ENCODE results near the gene KRT79. TPM values are rescaled to one million over a fixed set of nuclear protein-coding genes. Genes with fewer than 3 reads are reported as not detected.

The KRT79 gene
- total and polyA plus RNA-seq, 4 donors, result 0.02 to 1.5 (median 0.12) TPM; not detected in 1

DNA sequence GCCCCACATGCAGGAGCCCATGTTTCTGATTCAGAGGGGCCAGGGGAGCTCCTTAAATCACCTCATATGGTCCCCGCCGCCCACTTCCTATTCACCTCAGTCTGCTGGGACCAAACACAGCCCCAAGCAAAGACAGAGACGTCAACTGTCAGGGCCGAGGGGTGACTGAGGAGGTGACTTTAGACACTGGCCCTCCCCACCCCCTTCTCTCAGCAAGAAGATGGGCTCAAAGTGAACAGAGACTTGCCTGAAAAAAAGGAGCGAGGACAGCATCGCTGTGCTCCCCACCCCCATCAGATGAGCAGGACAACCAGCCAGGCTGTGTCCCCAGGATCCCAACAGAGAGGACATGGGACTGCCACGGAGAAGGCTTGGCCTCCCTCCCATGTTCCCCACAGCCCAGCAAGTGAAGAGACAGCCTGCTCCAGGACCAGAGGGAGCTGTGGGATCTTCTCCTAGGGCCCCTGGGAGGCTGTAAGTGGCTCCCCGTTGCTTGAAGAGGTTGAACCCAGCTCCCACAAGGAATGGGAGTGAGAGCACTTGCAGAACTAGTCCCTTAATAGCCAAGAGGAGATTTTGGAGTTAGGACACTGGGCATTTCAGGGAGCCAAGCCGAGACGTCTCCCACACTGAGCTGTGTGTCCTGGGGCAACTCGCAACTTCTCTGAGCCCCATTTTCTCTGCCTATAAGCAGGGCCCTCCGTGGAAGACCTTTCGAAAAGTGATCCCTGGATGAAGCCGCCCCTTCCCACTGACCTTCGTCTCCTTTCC, 1.3 kb upstream of the KRT79 start:
- Histone ChIP-seq H3K27me3 (ENCODE audit: control insufficient read depth in 3 of 3, insufficient read depth in 3 of 3, low read length in 2 of 3) (peaks cover 0 to 16% (median 0%) of the 10 kb centered on the region in 3 donors), H3K4me1 (ENCODE audit: control insufficient read depth in 5 of 5, insufficient read depth in 5 of 5, low read length in 5 of 5) (no peaks in the 10 kb centered on the region), H3K36me3 (ENCODE audit: control insufficient read depth in 4 of 4, insufficient read depth in 4 of 4, low read length in 4 of 4) (no peaks in the 10 kb centered on the region), H3K9ac (ENCODE audit: insufficient read depth in 1 of 2, low read length in 2 of 2) (no peak overlapping the region), H3K27ac (ENCODE audit: low read depth in 1 of 2, low read length in 1 of 2) (no peak overlapping the region), H3K9me3 (ENCODE audit: control insufficient read depth in 4 of 4, insufficient read depth in 3 of 4, low read length in 3 of 4) (no peaks in the 10 kb centered on the region), H3K4me3 (no peak overlapping the region)
- DNase-seq (no peak), ATAC-seq (ENCODE audit: insufficient read depth, low FRiP score) (no peak)
- TF ChIP-seq, protein P1, sequence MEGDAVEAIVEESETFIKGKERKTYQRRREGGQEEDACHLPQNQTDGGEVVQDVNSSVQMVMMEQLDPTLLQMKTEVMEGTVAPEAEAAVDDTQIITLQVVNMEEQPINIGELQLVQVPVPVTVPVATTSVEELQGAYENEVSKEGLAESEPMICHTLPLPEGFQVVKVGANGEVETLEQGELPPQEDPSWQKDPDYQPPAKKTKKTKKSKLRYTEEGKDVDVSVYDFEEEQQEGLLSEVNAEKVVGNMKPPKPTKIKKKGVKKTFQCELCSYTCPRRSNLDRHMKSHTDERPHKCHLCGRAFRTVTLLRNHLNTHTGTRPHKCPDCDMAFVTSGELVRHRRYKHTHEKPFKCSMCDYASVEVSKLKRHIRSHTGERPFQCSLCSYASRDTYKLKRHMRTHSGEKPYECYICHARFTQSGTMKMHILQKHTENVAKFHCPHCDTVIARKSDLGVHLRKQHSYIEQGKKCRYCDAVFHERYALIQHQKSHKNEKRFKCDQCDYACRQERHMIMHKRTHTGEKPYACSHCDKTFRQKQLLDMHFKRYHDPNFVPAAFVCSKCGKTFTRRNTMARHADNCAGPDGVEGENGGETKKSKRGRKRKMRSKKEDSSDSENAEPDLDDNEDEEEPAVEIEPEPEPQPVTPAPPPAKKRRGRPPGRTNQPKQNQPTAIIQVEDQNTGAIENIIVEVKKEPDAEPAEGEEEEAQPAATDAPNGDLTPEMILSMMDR (IDR thresholded peaks at IDR 0.05; ENCODE audit: control extremely low read depth, extremely low read depth), result no peak
- 79 to 84% methylated on average over 13 to 15 of the region's 15 CpGs for WGBS, 2 donors

DNA sequence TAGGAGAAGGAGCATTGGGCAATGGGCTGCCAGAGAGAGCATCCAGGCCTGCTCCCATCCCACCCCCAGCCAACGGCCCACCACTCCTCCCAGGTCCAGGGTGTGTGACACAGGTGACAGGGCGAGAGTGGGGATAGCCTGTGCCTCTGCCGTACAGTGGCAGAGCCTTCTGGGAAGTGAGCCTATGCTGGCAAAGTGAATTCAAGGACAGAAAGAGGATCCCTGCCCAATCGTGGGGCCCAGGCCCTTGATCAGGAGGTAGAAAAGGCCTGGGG, 553 bp upstream of the KRT79 start:
- Histone ChIP-seq H3K4me3 (no peak overlapping the region), H3K36me3 (ENCODE audit: control insufficient read depth in 4 of 4, insufficient read depth in 4 of 4, low read length in 4 of 4) (no peaks in the 10 kb centered on the region), H3K4me1 (ENCODE audit: control insufficient read depth in 5 of 5, insufficient read depth in 5 of 5, low read length in 5 of 5) (no peaks in the 10 kb centered on the region), H3K9me3 (ENCODE audit: control insufficient read depth in 4 of 4, insufficient read depth in 3 of 4, low read length in 3 of 4) (no peaks in the 10 kb centered on the region), H3K27me3 (ENCODE audit: control insufficient read depth in 3 of 3, insufficient read depth in 3 of 3, low read length in 2 of 3) (peaks cover 0 to 22% (median 0%) of the 10 kb centered on the region in 3 donors), H3K27ac (ENCODE audit: low read depth in 1 of 2, low read length in 1 of 2) (no peak overlapping the region), H3K9ac (ENCODE audit: insufficient read depth in 1 of 2, low read length in 2 of 2) (no peak overlapping the region)
- WGBS, 2 donors, result 74 to 81% methylated on average over 4 of the region's 4 CpGs
- ATAC-seq (ENCODE audit: insufficient read depth, low FRiP score) (no peak), DNase-seq (no peak)
- TF ChIP-seq, protein P1 (IDR thresholded peaks at IDR 0.05; ENCODE audit: control extremely low read depth, extremely low read depth), result no peak

DNA sequence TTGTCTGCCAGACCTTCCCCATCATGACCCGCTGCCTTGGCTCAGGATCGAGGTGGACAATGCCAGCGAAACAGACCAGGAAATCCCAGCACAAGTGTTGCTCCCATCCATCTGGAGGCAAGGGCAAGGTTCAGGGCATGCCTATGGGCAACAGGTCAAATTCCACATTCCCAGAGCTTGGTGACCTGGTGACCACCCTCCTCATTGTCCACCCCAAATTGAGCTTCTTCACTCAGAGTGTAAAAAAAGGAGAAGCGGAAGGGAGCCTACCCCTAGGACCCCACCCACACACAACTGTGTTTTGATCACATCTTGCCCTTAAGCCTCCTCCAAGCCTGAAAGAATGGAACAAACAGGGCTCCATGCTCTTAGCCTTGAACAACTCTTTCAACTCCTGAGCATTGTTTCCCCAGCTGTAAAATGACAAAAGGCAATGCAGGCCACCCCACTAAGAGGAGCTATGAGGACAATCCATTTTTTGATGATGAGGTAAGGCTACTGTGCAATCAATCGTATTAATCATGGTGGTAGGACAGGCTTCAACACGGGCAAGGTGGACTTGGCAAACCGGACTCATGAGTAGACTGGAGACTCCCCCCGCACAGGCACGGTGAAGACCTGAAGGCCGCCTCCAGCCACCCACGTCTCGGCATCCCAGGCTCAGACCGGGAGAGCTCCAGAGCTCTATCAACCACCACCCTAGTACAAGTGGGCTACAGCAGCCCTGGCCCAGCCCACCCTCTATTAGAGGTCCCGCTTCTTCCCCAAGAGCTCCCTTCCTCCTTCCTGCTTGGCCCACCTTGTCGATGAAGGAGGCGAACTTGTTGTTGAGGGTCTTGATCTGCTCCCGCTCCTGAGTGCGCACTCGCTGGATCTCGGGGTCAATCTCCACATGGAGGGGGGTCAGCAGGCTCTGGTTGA, 866 bp downstream of the KRT79 start:
- peaks cover 0 to 16% (median 0%) of the 10 kb centered on the region in 3 donors for H3K27me3 ChIP-seq (ENCODE audit: control insufficient read depth in 3 of 3, insufficient read depth in 3 of 3, low read length in 2 of 3)
- no peaks in the 10 kb centered on the region for H3K9me3 ChIP-seq (ENCODE audit: control insufficient read depth in 4 of 4, insufficient read depth in 3 of 4, low read length in 3 of 4)
- H3K36me3 ChIP-seq (ENCODE audit: control insufficient read depth in 4 of 4, insufficient read depth in 4 of 4, low read length in 4 of 4), result no peaks in the 10 kb centered on the region
- H3K4me3 ChIP-seq, result no peak overlapping the region
- TF ChIP-seq, protein P1 (IDR thresholded peaks at IDR 0.05; ENCODE audit: control extremely low read depth, extremely low read depth), result no peak
- no peak for DNase-seq
- no peak for ATAC-seq (ENCODE audit: insufficient read depth, low FRiP score)
- 90 to 94% methylated on average over 20 of the region's 20 CpGs for WGBS, 2 donors
- H3K27ac ChIP-seq (ENCODE audit: low read depth in 1 of 2, low read length in 1 of 2), result no peak overlapping the region
- no peak overlapping the region for H3K9ac ChIP-seq (ENCODE audit: insufficient read depth in 1 of 2, low read length in 2 of 2)
- H3K4me1 ChIP-seq (ENCODE audit: control insufficient read depth in 5 of 5, insufficient read depth in 5 of 5, low read length in 5 of 5), result no peaks in the 10 kb centered on the region

All from lung (tissue), 12 donors.